ENCODE data around the gene PLCH2. TPM values are rescaled to one million over a fixed set of nuclear protein-coding genes. Genes with fewer than 3 reads are reported as not detected.

Gene PLCH2
- total and polyA plus RNA-seq, 2 of the 13 experiments (the other 11 are each of a cell fraction or from before 2014, with no cell fraction given): 0.15 to 0.67 TPM

DNA sequence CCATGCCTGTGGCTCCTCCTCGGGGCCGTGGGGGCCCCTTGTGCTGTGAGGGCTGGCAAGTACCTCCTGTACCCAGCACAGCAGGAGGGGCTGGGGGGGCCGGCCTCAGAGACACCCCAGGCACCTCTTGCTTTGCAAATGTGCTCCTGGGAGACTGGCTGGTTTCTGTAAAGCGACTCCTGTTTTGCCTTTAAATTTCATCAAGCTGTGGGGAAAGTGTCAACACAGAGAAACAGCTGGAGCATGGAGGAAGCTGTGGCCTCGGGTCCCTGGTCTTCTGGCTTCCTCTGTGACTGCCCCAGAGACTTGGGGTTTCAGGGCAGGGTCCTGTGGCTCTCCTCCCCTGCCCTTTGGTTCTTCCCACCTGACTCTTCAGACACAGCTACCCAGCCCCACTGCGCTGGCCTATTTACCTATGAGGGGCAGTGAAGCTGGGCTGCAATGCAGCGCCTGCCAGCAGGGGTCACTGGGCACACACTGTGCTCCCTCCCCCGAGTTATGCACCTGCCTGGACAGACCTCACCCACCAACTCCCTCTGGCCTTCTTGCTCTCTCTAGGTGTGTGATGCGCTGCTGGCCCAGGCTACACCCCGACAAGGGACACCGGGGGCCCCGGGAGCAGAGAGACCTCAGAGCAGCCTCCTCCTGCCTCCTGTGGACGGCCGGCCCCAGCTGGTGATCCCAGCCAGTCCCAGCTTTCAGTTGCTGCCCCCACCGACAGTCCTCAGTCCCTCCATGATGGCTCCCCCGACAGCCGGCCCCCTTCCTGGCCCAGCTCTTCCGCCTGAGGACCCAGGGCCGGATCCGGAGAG is 46.1 kb upstream of the PLCH2 start:
- Histone ChIP-seq H3K79me2 (ENCODE audit: insufficient read depth, low read length) (no peaks in the 10 kb centered on the region), H2AFZ (ENCODE audit: low read length) (no peak overlapping the region), H3K4me3 (replicated peaks in 1 of 3; ENCODE audit: insufficient read depth in 1 of 3, low read depth in 2 of 3, low read length in 3 of 3) (no peak overlapping the region), H3K9me3 (ENCODE audit: low read length) (peaks cover 12% of the 10 kb centered on the region; the same call in 1 of the 2 replicates), H3K27me3 (ENCODE audit: control insufficient read depth in 1 of 2, insufficient read depth in 2 of 2, low read length in 2 of 2) (peaks cover 18 to 77% of the 10 kb centered on the region in 2 experiments), H3K4me2 (ENCODE audit: low read depth, low read length) (no peak overlapping the region), H3K36me3 (replicated peaks in 1 of 2; ENCODE audit: control insufficient read depth in 1 of 2, insufficient read depth in 2 of 2, low read length in 2 of 2) (no peaks in the 10 kb centered on the region), H3K9ac (ENCODE audit: insufficient read depth, low read depth, low read length) (no peak overlapping the region), H3K4me1 (ENCODE audit: insufficient read depth, low read length) (no peaks in the 10 kb centered on the region), H3K27ac (ENCODE audit: extremely low read length, insufficient read depth, low read length) (no peak overlapping the region), H4K20me1 (ENCODE audit: insufficient read depth, low read length) (no peaks in the 10 kb centered on the region)
- in situ Hi-C loops (cut with HindIII; ENCODE audit: extremely low pct_ligation_motif_present, low pct_unique_long_range_greater_than_20kb): no loop called here
- intact Hi-C loops (cut with micrococcal nuclease; ENCODE audit: unreplicated experiment): no loop called here
- POLR2A ChIA-PET: no interaction called here
- no TSS peak for BruUV-seq (replicated peaks)
- ATAC-seq: no peak
- 42% methylated on average over 5 of the region's 20 CpGs for WGBS (ENCODE audit: low lambda C conversion rate)
- CTCF ChIA-PET (ENCODE audit: low intra/inter-chr PET ratio, low total read pairs): no interaction called here
- DNase-seq (ENCODE audit: low spot score): no peak
- FAIRE-seq: no peak
- TF ChIP-seq YY1 (IDR thresholded peaks at IDR 0.05; ENCODE audit: insufficient read depth, insufficient replicate concordance, low read depth, low read length): no peak
- TF ChIP-seq SETDB1 (CRISPR knock-in tag; IDR thresholded peaks at IDR 0.05; ENCODE audit: borderline replicate concordance): peak; percentile 79; the same call in 1 of the 2 replicates
- TF ChIP-seq, protein P1, sequence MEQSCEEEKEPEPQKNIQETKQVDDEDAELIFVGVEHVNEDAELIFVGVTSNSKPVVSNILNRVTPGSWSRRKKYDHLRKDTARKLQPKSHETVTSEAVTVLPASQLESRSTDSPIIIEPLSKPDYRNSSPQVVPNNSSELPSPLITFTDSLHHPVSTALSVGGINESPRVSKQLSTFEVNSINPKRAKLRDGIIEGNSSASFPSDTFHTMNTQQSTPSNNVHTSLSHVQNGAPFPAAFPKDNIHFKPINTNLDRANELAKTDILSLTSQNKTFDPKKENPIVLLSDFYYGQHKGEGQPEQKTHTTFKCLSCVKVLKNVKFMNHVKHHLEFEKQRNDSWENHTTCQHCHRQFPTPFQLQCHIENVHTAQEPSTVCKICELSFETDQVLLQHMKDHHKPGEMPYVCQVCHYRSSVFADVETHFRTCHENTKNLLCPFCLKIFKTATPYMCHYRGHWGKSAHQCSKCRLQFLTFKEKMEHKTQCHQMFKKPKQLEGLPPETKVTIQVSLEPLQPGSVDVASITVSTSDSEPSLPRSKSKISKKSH (CRISPR knock-in tag; IDR thresholded peaks at IDR 0.05; ENCODE audit: borderline replicate concordance): peak; percentile 40; the same call in 1 of the 2 replicates
- TF ChIP-seq, protein P2, sequence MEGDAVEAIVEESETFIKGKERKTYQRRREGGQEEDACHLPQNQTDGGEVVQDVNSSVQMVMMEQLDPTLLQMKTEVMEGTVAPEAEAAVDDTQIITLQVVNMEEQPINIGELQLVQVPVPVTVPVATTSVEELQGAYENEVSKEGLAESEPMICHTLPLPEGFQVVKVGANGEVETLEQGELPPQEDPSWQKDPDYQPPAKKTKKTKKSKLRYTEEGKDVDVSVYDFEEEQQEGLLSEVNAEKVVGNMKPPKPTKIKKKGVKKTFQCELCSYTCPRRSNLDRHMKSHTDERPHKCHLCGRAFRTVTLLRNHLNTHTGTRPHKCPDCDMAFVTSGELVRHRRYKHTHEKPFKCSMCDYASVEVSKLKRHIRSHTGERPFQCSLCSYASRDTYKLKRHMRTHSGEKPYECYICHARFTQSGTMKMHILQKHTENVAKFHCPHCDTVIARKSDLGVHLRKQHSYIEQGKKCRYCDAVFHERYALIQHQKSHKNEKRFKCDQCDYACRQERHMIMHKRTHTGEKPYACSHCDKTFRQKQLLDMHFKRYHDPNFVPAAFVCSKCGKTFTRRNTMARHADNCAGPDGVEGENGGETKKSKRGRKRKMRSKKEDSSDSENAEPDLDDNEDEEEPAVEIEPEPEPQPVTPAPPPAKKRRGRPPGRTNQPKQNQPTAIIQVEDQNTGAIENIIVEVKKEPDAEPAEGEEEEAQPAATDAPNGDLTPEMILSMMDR (CRISPR knock-in tag; IDR thresholded peaks at IDR 0.05): peak; percentile 56
- TF ChIP-seq, protein P3, sequence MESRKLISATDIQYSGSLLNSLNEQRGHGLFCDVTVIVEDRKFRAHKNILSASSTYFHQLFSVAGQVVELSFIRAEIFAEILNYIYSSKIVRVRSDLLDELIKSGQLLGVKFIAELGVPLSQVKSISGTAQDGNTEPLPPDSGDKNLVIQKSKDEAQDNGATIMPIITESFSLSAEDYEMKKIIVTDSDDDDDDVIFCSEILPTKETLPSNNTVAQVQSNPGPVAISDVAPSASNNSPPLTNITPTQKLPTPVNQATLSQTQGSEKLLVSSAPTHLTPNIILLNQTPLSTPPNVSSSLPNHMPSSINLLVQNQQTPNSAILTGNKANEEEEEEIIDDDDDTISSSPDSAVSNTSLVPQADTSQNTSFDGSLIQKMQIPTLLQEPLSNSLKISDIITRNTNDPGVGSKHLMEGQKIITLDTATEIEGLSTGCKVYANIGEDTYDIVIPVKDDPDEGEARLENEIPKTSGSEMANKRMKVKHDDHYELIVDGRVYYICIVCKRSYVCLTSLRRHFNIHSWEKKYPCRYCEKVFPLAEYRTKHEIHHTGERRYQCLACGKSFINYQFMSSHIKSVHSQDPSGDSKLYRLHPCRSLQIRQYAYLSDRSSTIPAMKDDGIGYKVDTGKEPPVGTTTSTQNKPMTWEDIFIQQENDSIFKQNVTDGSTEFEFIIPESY (CRISPR knock-in tag; IDR thresholded peaks at IDR 0.05): peak; percentile 32; the same call in 1 of the 2 replicates
- TF ChIP-seq TSC22D2 (CRISPR knock-in tag; IDR thresholded peaks at IDR 0.05; ENCODE audit: borderline replicate concordance): no peak
- TF ChIP-seq, protein P4, sequence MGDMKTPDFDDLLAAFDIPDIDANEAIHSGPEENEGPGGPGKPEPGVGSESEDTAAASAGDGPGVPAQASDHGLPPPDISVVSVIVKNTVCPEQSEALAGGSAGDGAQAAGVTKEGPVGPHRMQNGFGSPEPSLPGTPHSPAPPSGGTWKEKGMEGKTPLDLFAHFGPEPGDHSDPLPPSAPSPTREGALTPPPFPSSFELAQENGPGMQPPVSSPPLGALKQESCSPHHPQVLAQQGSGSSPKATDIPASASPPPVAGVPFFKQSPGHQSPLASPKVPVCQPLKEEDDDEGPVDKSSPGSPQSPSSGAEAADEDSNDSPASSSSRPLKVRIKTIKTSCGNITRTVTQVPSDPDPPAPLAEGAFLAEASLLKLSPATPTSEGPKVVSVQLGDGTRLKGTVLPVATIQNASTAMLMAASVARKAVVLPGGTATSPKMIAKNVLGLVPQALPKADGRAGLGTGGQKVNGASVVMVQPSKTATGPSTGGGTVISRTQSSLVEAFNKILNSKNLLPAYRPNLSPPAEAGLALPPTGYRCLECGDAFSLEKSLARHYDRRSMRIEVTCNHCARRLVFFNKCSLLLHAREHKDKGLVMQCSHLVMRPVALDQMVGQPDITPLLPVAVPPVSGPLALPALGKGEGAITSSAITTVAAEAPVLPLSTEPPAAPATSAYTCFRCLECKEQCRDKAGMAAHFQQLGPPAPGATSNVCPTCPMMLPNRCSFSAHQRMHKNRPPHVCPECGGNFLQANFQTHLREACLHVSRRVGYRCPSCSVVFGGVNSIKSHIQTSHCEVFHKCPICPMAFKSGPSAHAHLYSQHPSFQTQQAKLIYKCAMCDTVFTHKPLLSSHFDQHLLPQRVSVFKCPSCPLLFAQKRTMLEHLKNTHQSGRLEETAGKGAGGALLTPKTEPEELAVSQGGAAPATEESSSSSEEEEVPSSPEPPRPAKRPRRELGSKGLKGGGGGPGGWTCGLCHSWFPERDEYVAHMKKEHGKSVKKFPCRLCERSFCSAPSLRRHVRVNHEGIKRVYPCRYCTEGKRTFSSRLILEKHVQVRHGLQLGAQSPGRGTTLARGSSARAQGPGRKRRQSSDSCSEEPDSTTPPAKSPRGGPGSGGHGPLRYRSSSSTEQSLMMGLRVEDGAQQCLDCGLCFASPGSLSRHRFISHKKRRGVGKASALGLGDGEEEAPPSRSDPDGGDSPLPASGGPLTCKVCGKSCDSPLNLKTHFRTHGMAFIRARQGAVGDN (CRISPR knock-in tag; IDR thresholded peaks at IDR 0.05): 0 out of 2 replicates have a peak, but pooled peaks have one; percentile 7
- peak; percentile 40; the same call in 1 of the 2 replicates for TF ChIP-seq STAG1 (CRISPR knock-in tag; IDR thresholded peaks at IDR 0.05)
- TF ChIP-seq FOXA1 (IDR thresholded peaks at IDR 0.05): no peak
- peak; percentile 39; the same call in 1 of the 2 replicates for TF ChIP-seq FOXA1 (CRISPR knock-in tag; IDR thresholded peaks at IDR 0.05)

Measured in HepG2 (cell line).